Measurements from ENCODE around the gene RBM33.
A peak's percentile ranks its signal among the peaks of the same experiment; 100 is the strongest.

RBM33 gene

GRCh38 chr7:155631155-155631554, 13.3 kb upstream of the RBM33 start:
- DNase-seq: no peak

- DNase-seq: no peak
Observed at GRCh38 chr7:155635817-155636216, 8.6 kb upstream of the RBM33 start.

GRCh38 chr7:155637155-155637554, 7.3 kb upstream of the RBM33 start:
- DNase-seq: no peak

GRCh38 chr7:155638366-155638765, 6.1 kb upstream of the RBM33 start:
- DNase-seq: no peak

GRCh38 chr7:155639958-155640520, 4.4 kb upstream of the RBM33 start:
- DNase-seq: no peak

- DNase-seq: no peak
Observed at GRCh38 chr7:155640629-155641028, 3.8 kb upstream of the RBM33 start.

- no peak for DNase-seq
Observed at GRCh38 chr7:155643804-155644177, 670 bp upstream of the RBM33 start.

GRCh38 chr7:155644971-155645509, 579 bp downstream of the RBM33 start:
- DNase-seq: peak; percentile 51

- no peak for DNase-seq
Observed at GRCh38 chr7:155645662-155646061, 1.2 kb downstream of the RBM33 start.

GRCh38 chr7:155646669-155647068, 2.2 kb downstream of the RBM33 start:
- DNase-seq: no peak

- no peak for DNase-seq
Observed at GRCh38 chr7:155647302-155647701, 2.8 kb downstream of the RBM33 start.

GRCh38 chr7:155647734-155648133, 3.3 kb downstream of the RBM33 start:
- DNase-seq: no peak

- DNase-seq: no peak
Observed at GRCh38 chr7:155648752-155649339, 4.4 kb downstream of the RBM33 start.

- DNase-seq: no peak
Observed at GRCh38 chr7:155649588-155649987, 5.1 kb downstream of the RBM33 start.

GRCh38 chr7:155652156-155653114, 8.0 kb downstream of the RBM33 start:
- no peak for DNase-seq

GRCh38 chr7:155653803-155654202, 9.3 kb downstream of the RBM33 start:
- no peak for DNase-seq

GRCh38 chr7:155656891-155657290, 12.4 kb downstream of the RBM33 start:
- DNase-seq: no peak

GRCh38 chr7:155660059-155660757, 15.7 kb downstream of the RBM33 start:
- DNase-seq: no peak

- no peak for DNase-seq
Observed at GRCh38 chr7:155660758-155661093, 16.3 kb downstream of the RBM33 start.

- DNase-seq: no peak
Observed at GRCh38 chr7:155662343-155663043, 18.0 kb downstream of the RBM33 start.

GRCh38 chr7:155663937-155664336, 19.5 kb downstream of the RBM33 start:
- DNase-seq: no peak

Data from left hindlimb (tissue), 1 donor.